Parathyroid adenoma (tissue), 2 donors: ENCODE results near the gene CTNND2.

Experiments
- H2AFZ ChIP-seq: fragments of 300-600 bp; sonication (generic); one replicate; pipeline ENCODE4 v1.7.0; 2017; ENCODE audit warnings: antibody characterized with exemption, mild to moderate bottlenecking
- H3K27ac ChIP-seq: fragments of 300-600 bp; sonication (generic); one replicate; pipeline ENCODE4 v1.7.0; 2017
- H3K27me3 ChIP-seq: fragments of 300-600 bp; sonication (generic); one replicate; pipeline ENCODE4 v1.7.0; 2017; ENCODE audit warnings: low read length; ENCODE audit not compliant: control insufficient read depth, insufficient read depth
- H3K36me3 ChIP-seq: fragments of 300-600 bp; sonication (generic); one replicate; pipeline ENCODE4 v1.7.0; 2017; ENCODE audit warnings: low read length; ENCODE audit not compliant: control insufficient read depth, insufficient read depth
- H3K4me1 ChIP-seq: fragments of 300-600 bp; sonication (generic); one replicate; pipeline ENCODE4 v1.7.0; 2017; ENCODE audit warnings: control low read depth
- H3K4me2 ChIP-seq: fragments of 300-600 bp; sonication (generic); one replicate; pipeline ENCODE4 v1.7.0; 2017; ENCODE audit warnings: low read length
- H3K4me3 ChIP-seq: fragments of 300-600 bp; sonication (generic); one replicate; pipeline ENCODE4 v1.7.0; 2017; ENCODE audit warnings: low read depth, low read length
- H3K79me2 ChIP-seq: fragments of 300-600 bp; sonication (generic); one replicate; pipeline ENCODE4 v1.7.0; 2017; ENCODE audit warnings: control low read depth
- H3K9ac ChIP-seq: fragments of 300-600 bp; sonication (generic); one replicate; pipeline ENCODE4 v1.7.0; 2017; ENCODE audit warnings: mild to moderate bottlenecking
- H3K9me3 ChIP-seq: fragments of 300-600 bp; sonication (generic); one replicate; pipeline ENCODE4 v1.7.0; 2017; ENCODE audit warnings: low read length; ENCODE audit not compliant: control insufficient read depth
- TF ChIP-seq, protein P1 (sequence below): fragments of 300-600 bp; sonication (generic); IDR thresholded peaks from one replicate; pipeline ENCODE4 v1.7.0; 2017; ENCODE audit warnings: antibody characterized with exemption, mild to moderate bottlenecking
- donor health status: primary hyperparathyroidism.

CTNND2 gene

GRCh38 chr5:11655681-11656080 is 248.6 kb downstream of the CTNND2 start:
- H3K9ac ChIP-seq = no peak overlapping the region
- H3K4me3 ChIP-seq = no peak overlapping the region
- H3K27me3 ChIP-seq = no peaks in the 10 kb centered on the region
- H3K79me2 ChIP-seq = no peaks in the 10 kb centered on the region
- no peak overlapping the region for H3K27ac ChIP-seq
- no peaks in the 10 kb centered on the region for H3K4me1 ChIP-seq
- no peaks in the 10 kb centered on the region for H3K9me3 ChIP-seq
- no peaks in the 10 kb centered on the region for H3K36me3 ChIP-seq
- no peak overlapping the region for H2AFZ ChIP-seq
- no peak overlapping the region for H3K4me2 ChIP-seq
- TF ChIP-seq, protein P1, sequence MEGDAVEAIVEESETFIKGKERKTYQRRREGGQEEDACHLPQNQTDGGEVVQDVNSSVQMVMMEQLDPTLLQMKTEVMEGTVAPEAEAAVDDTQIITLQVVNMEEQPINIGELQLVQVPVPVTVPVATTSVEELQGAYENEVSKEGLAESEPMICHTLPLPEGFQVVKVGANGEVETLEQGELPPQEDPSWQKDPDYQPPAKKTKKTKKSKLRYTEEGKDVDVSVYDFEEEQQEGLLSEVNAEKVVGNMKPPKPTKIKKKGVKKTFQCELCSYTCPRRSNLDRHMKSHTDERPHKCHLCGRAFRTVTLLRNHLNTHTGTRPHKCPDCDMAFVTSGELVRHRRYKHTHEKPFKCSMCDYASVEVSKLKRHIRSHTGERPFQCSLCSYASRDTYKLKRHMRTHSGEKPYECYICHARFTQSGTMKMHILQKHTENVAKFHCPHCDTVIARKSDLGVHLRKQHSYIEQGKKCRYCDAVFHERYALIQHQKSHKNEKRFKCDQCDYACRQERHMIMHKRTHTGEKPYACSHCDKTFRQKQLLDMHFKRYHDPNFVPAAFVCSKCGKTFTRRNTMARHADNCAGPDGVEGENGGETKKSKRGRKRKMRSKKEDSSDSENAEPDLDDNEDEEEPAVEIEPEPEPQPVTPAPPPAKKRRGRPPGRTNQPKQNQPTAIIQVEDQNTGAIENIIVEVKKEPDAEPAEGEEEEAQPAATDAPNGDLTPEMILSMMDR = no peak

- Histone ChIP-seq H2AFZ (no peak overlapping the region), H3K27ac (no peak overlapping the region), H3K4me1 (no peaks in the 10 kb centered on the region), H3K9me3 (no peaks in the 10 kb centered on the region), H3K4me3 (no peak overlapping the region), H3K27me3 (no peaks in the 10 kb centered on the region), H3K9ac (no peak overlapping the region), H3K79me2 (no peaks in the 10 kb centered on the region), H3K4me2 (no peak overlapping the region), H3K36me3 (no peaks in the 10 kb centered on the region)
- TF ChIP-seq, protein P1 = no peak
Measured at GRCh38 chr5:11650936-11651335, 253.3 kb downstream of the CTNND2 start.

DNA sequence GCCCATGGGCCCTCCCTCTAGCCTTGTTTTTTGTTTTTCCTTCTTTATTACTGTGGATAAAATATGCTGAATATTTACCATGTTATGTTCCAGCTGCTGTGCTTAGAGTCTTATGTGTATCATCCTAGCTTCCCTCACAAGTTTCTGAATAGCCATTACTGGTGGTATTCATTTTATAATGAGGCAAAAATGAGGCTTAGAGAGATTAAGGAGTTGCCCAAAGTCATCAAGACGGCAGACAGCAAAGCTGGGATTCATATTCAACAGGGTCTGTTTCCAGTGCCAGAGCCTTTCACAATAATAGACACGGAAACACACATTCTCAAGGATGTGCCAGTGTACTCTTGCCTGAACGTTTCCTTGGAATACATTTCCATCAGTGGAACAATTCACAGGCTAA is 258.1 kb downstream of the CTNND2 start:
- H3K9ac ChIP-seq = no peak overlapping the region
- H3K27me3 ChIP-seq = no peaks in the 10 kb centered on the region
- H3K79me2 ChIP-seq = no peaks in the 10 kb centered on the region
- TF ChIP-seq, protein P1 = no peak
- H3K4me3 ChIP-seq = no peak overlapping the region
- H3K27ac ChIP-seq = no peak overlapping the region
- no peak overlapping the region for H2AFZ ChIP-seq
- H3K4me1 ChIP-seq = no peaks in the 10 kb centered on the region
- no peaks in the 10 kb centered on the region for H3K9me3 ChIP-seq
- H3K4me2 ChIP-seq = no peak overlapping the region
- no peaks in the 10 kb centered on the region for H3K36me3 ChIP-seq

GRCh38 chr5:11642438-11642837 is 261.8 kb downstream of the CTNND2 start:
- Histone ChIP-seq H3K27me3 (no peaks in the 10 kb centered on the region), H3K36me3 (no peaks in the 10 kb centered on the region), H2AFZ (no peak overlapping the region), H3K9ac (no peak overlapping the region), H3K9me3 (no peaks in the 10 kb centered on the region), H3K4me1 (no peaks in the 10 kb centered on the region), H3K4me2 (no peak overlapping the region), H3K27ac (no peak overlapping the region), H3K79me2 (no peaks in the 10 kb centered on the region), H3K4me3 (no peak overlapping the region)
- TF ChIP-seq, protein P1 = no peak

DNA sequence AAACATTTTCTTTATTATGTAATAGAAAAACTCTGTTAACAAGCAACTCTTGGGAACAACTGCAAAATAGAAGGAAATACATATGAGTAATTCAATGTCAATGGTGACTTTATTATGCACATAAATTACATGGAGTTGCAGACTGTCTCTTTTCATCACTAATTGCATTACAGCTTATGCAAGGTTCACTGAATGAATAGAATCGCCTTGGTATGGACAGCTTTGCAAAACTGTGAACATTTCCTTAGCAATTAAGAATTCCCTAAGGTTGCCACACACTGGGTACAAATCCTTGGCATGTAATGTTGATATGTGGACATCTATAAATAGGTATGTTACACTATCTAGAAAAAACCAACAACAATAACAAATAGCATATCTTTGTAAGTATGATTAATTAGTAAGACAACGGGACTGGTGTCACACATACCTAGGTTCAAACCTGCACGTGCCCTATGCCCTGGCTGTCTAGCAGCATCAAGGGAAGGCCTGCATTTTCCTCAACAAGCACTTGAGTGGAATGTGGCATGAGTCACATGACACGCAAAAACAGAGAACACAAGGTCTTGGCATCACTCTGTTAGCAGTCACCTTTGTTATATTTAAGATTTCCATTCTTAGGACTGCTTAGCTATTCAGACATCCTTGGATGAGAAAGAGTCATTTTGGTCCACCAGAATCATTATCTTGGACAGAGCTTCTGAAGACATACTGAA is 263.9 kb downstream of the CTNND2 start:
- Histone ChIP-seq H3K4me2 (no peak overlapping the region), H2AFZ (no peak overlapping the region), H3K4me3 (no peak overlapping the region), H3K27ac (no peak overlapping the region), H3K79me2 (no peaks in the 10 kb centered on the region), H3K4me1 (no peaks in the 10 kb centered on the region), H3K27me3 (no peaks in the 10 kb centered on the region), H3K36me3 (no peaks in the 10 kb centered on the region), H3K9ac (no peak overlapping the region), H3K9me3 (no peaks in the 10 kb centered on the region)
- TF ChIP-seq, protein P1 = no peak
